ENCODE results near the gene STAP1. TPM values are rescaled to one million over a fixed set of nuclear protein-coding genes. Genes with fewer than 3 reads are reported as not detected.
"Not testable (repeated sequence)": the region's sequence is repeated elsewhere in the genome, so short reads cannot be mapped to it uniquely, and the experiment has no call there.

The STAP1 gene
- under 1 TPM in 1 of 3 donors, not detected in 2; 0.23 TPM for polyA plus RNA-seq (ENCODE audit: insufficient read length in 3 of 3)
- long read RNA-seq, donor 1 = 0 reads
- long read RNA-seq, donor 2 = 0 reads
- long read RNA-seq, donor 3 = 0 reads
- long read RNA-seq, donor 4 = 0 reads
- long read RNA-seq, donor 5 = 0 reads
- long read RNA-seq, donor 6 = 0 reads
- long read RNA-seq, donor 7 = 0 reads
- long read RNA-seq, donor 8 = 0 reads
- long read RNA-seq, donor 9 = 0 reads
- long read RNA-seq, donor 10 = 0 reads
- long read RNA-seq, donor 11 = 0 reads
- long read RNA-seq, donor 12 = 0 reads
- long read RNA-seq, donor 13 = 0 reads
- long read RNA-seq, donor 14 = 0 reads
- long read RNA-seq, donor 15 = 0 reads
- long read RNA-seq, donor 16 = 0 reads

GRCh38 chr4:67558493-67558892 lies at the start of gene STAP1:
Gene STAP1 (plus strand): TSS chr4:67558727. CDS start chr4:67558810, 83 bp downstream.
- DNase-seq = no peak

- no peak for DNase-seq
Measured at GRCh38 chr4:67512501-67512900, 46.0 kb upstream of the STAP1 start.

- DNase-seq = no peak
Measured at GRCh38 chr4:67520141-67520540, 38.4 kb upstream of the STAP1 start.

DNA sequence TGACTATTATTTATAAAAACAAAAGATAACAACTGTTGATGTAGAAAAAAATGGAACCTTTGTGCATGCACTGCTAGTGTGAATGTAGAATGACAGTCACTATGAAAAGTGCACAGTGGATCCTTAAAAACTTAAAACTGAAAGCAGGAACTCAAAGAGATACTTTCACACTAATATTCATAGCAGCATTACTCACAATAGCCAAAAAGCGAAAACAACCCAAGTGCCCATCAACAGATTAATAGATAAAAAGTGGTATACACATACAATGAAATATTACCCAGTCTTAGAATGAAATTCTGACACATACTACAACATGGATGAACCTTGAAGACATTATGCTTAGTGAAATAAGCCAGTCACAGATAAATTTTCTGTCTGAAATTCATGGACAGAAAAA lies 37.0 kb upstream of the STAP1 start:
- DNase-seq = no peak

- DNase-seq = no peak
Measured at GRCh38 chr4:67522230-67522629, 36.3 kb upstream of the STAP1 start.

DNA sequence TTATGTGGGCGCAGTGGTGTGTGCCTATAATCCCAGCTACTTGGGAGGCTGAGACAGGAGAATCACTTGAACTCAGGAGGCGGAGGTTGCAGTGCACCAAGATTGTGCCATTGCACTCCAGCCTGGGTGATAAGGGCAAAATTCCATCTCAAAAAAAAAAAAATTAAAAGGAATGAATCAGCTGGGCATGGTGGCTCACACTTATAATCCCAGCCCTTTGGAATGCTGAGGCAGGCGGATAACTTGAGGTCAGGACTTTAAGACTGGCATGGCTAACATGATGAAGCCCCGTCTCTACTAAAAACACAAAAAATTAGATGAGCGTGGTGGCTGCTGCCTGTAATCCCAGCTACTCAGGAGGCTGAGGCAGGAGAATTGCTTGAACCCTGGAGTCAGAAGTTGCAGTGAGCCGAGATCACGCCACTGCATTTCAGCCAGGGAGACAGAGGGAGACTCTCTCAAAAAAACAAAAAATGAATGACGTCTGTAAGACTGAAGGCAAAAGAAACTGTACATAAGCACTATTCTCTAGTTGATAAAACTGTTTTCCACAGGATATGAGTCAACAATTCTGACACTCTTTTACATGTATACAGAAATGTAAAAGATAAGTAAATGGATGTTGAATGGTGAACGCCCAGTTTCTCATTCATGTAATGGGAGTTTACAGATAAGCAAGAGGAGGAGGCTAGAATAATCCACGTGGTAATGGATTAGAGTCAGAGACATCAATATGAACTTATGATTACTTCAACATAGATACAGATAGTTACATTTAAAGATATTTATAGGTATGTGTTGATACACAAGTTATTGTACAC lies 35.5 kb upstream of the STAP1 start:
- no peak for DNase-seq

- DNase-seq = not testable (repeated sequence)
Measured at GRCh38 chr4:67524140-67524539, 34.4 kb upstream of the STAP1 start.

- DNase-seq = no peak
Measured at GRCh38 chr4:67531379-67531962, 27.1 kb upstream of the STAP1 start.

DNA sequence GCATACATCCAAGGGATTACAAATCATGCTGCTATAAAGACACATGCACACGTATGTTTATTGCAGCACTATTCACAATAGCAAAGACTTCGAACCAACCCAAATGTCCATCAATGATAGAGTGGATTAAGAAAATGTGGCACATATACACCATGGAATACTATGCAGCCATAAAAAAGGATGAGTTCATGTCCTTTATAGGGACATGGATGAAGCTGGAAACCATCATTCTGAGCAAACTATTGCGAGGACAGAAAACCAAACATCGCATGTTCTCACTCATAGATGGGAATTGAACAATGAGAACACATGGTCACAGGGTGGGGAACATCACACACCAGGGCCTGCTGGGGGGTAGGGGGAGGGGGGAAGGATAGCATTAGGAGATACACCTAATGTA lies 26.1 kb upstream of the STAP1 start:
- DNase-seq = not testable (repeated sequence)

- DNase-seq = no peak
Measured at GRCh38 chr4:67533112-67533511, 25.4 kb upstream of the STAP1 start.

DNA sequence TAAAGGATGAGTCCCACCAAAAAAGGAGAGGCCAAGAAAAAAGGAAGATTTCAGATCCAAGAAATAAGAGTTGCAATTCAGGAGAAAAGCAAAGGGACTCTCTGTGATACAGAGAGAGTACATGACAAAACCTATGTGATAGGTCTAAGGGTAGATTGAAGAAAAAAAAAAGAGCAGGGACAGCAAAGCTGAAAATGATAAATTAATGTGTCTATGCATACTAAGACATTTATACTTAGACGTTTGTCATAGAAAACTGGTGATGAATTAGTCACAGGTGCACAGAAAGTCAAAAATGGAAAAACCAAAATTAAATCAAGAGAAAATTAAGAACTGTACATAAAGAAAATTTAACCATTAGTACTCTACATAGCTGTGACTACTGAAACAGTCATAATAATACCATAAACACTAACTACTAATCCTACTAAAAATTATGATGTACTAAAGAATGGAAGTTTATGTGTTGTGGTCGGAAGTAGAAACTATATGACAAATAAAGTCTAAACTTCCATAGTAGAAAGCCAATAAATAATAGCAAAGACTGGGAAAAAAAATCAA lies 23.2 kb upstream of the STAP1 start:
- no peak for DNase-seq

DNA sequence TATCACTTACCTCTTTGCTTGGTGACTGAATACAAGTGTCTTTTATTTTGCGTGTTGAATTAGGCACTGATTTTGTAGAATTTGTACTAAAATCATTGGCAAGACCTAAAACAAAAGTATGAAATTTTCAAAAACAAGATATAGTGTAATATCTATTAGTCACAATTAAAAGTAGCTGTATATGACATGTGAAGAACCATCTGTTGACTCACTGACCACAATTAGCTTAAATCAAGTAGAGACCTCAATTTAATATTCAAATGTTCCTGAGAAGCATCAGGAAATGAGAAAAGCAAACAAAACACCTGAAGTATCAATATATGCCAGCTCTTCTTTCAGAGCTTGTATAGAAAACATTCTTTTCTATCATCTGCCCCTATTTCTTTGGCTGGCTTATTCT lies 18.7 kb upstream of the STAP1 start:
- DNase-seq = no peak

- no peak for DNase-seq
Measured at GRCh38 chr4:67542076-67542475, 16.5 kb upstream of the STAP1 start.

GRCh38 chr4:67545199-67546003 lies 13.1 kb upstream of the STAP1 start, which contains the start of gene CENPC:
Gene CENPC (minus strand): TSS chr4:67545503. CDS start chr4:67545355, 148 bp downstream.
- peak; percentile 96 for DNase-seq

GRCh38 chr4:67546004-67546356 lies 12.5 kb upstream of the STAP1 start:
- no peak for DNase-seq

DNA sequence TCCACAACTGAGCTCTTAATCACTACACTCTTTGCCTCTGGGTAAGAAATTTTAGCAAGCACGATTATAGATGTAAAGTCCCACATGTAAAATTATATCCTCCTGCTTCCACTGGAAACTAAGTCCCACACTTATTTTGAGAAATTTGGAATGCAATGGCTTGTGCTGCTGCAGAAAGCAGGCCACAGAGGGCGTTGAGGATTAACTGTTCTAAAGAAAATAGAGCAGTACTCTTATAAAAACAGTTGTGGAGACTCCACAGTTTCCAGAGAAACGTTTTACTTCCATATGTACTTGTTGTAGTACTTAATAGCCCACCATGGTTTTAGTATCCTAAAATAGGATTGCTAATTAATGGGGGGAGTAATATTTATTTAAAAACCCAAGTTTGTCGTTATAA lies 11.6 kb upstream of the STAP1 start:
- no peak for DNase-seq

GRCh38 chr4:67549123-67549522 lies 9.4 kb upstream of the STAP1 start:
- peak; percentile 15 for DNase-seq

- no peak for DNase-seq
Measured at GRCh38 chr4:67550451-67550850, 8.1 kb upstream of the STAP1 start.

DNA sequence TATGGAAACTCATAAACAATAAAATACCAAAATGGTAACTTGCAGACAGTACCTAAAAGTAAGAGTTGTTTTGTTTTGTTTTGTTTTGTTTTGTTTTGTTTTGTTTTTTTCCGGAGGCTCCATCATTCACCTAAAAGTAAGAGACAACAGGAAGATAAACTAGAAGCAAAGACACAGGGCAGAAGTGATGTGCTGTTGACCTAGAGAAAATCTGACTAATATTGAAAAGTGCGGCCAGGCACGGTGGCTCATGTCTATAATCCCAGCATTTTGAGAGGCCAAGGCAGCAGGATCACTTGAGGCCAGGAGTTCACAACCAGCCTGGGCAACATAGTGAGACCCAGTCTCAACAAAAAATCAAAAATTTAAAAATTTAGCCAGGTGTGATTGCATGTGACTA lies 7.7 kb upstream of the STAP1 start:
- DNase-seq = no peak

DNA sequence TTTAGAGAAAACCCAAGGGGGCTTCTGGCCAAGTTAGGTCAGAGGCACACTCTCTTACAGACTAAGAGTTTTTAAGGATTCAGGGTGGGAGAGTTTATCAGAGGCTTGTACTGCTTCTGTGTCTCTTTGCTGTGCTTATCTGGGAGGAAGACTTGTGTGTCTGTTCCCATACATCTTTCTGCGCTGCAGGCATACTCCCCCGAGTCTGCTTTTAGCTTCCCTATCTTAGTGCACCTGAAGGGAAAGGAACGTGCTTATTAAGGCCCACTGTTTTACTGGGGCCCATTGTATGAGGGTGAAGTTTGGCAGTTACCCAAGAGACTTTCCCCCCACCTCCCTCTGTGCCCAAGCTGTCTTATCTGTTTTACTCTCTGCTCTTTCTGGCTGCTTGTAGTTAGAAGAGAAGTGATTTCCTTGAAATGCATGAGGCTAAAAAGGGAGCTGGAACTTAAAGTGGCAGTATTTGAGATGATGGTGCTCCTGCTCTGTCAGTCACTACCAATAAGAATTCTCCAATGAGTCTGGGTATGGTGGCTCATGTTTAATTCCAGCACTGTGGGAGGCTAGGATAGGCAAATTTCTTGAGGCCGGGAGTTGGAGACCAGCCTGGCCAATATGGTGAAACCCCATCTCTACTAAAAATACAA lies 6.3 kb upstream of the STAP1 start:
- not testable (repeated sequence) for DNase-seq

- DNase-seq = no peak
Measured at GRCh38 chr4:67554096-67554495, 4.4 kb upstream of the STAP1 start.
